Cardiac septum (tissue), 1 donor: ENCODE results near the gene YIF1A. TPM values are rescaled to one million over a fixed set of nuclear protein-coding genes. Genes with fewer than 3 reads are reported as not detected.

Experiments
- total RNA-seq: library from RNA; stranded (reverse); fragmentation: NEBNext Ultra II Directional; extraction: Animal tissue kit (Norgen Biotek cat#: 25700); gene quantifications from one replicate; pipeline ENCODE4 v1.2.1, GENCODE V29; 2021
- donor health status: DM: no; HTN: no; CAD: no.

YIF1A gene
- total RNA-seq, 1 donor from 2014 or later: 74.0 TPM

Other genes starting within 250 kb of the YIF1A start
- gene GAL3ST3, start 240.0 kb downstream of the YIF1A start, total RNA-seq: 3.1 TPM
- 85.8 TPM for gene SF3B2, start 236.8 kb downstream of the YIF1A start, total RNA-seq
- gene PACS1, start 218.9 kb downstream of the YIF1A start, total RNA-seq: 115 TPM
- 43.5 TPM for gene KLC2, start 31.4 kb downstream of the YIF1A start, total RNA-seq
- gene RAB1B, start 20.5 kb downstream of the YIF1A start, total RNA-seq: 124 TPM
- gene CNIH2, start 11.0 kb downstream of the YIF1A start, total RNA-seq: 0.22 TPM
- gene TMEM151A, start 2.8 kb upstream of the YIF1A start, total RNA-seq: 0.24 TPM
- gene CD248, start 27.9 kb upstream of the YIF1A start, total RNA-seq: 9.7 TPM
- 2.2 TPM for gene RIN1, start 47.3 kb upstream of the YIF1A start, total RNA-seq
- 14.6 TPM for gene BRMS1, start 56.0 kb upstream of the YIF1A start, total RNA-seq
- gene B4GAT1, start 58.5 kb upstream of the YIF1A start, total RNA-seq: 31.6 TPM
- gene SLC29A2, start 82.6 kb upstream of the YIF1A start, total RNA-seq: 8.8 TPM
- not detected for gene NPAS4, start 131.9 kb upstream of the YIF1A start, total RNA-seq
- gene MRPL11, start 149.7 kb upstream of the YIF1A start, total RNA-seq: 40.3 TPM
- 7.7 TPM for gene PELI3, start 177.8 kb upstream of the YIF1A start, total RNA-seq
- gene DPP3, start 191.3 kb upstream of the YIF1A start, total RNA-seq: 13.2 TPM
- gene BBS1, start 221.5 kb upstream of the YIF1A start, total RNA-seq: 19.5 TPM